ENCODE data around the gene SLC17A7.

- TF ChIP-seq SNRNP70 (IDR thresholded peaks at IDR 0.05; ENCODE audit: low read depth, low read length) (no peak), ATF7 (IDR thresholded peaks at IDR 0.05) (no peak), ATF7 (CRISPR knock-in tag; IDR thresholded peaks at IDR 0.05) (no peak), FOXK1 (CRISPR knock-in tag; IDR thresholded peaks at IDR 0.05; ENCODE audit: borderline replicate concordance, low read depth) (no peak), ARID2 (CRISPR knock-in tag; IDR thresholded peaks at IDR 0.05; ENCODE audit: borderline replicate concordance) (no peak), RBFOX2 (IDR thresholded peaks at IDR 0.05; ENCODE audit: low read depth, low read length) (no peak), KLF6 (CRISPR knock-in tag; IDR thresholded peaks at IDR 0.05) (no peak), ZNF577 (CRISPR knock-in tag; IDR thresholded peaks at IDR 0.05; ENCODE audit: borderline replicate concordance, low read depth) (no peak), ZNF530 (CRISPR knock-in tag; IDR thresholded peaks at IDR 0.05; ENCODE audit: low read depth) (no peak), ZNF777 (CRISPR knock-in tag; IDR thresholded peaks at IDR 0.05) (no peak), HMG20B (CRISPR knock-in tag; conservative IDR thresholded peaks at IDR 0.05) (no peak)
These were observed 8.9 kb downstream of the SLC17A7 start for GRCh38 chr19:49432141-49433073.
